OCI-LY1 (cell line): ENCODE measurements around the gene MAF.
A peak's percentile ranks its signal among the peaks of the same experiment; 100 is the strongest.

Experiments used
- EZH2 ChIP-seq: fragments of 200-600 bp; sonication (generic), shearing (Covaris generic); IDR thresholded peaks from 2 replicates; pipeline ENCODE4 v1.8.0; 2017; ENCODE audit warnings: borderline replicate concordance, mixed run types, mild to moderate bottlenecking, antibody characterized with exemption, low read length, moderate library complexity, mixed read lengths
- TF ChIP-seq, protein P1 (sequence below): fragments of 200-600 bp; sonication (generic), shearing (Covaris generic); IDR thresholded peaks from 2 replicates; pipeline ENCODE4 v1.5.1; 2017; ENCODE audit warnings: mild to moderate bottlenecking, antibody characterized with exemption, low read length, moderate library complexity, mixed read lengths

DNA sequence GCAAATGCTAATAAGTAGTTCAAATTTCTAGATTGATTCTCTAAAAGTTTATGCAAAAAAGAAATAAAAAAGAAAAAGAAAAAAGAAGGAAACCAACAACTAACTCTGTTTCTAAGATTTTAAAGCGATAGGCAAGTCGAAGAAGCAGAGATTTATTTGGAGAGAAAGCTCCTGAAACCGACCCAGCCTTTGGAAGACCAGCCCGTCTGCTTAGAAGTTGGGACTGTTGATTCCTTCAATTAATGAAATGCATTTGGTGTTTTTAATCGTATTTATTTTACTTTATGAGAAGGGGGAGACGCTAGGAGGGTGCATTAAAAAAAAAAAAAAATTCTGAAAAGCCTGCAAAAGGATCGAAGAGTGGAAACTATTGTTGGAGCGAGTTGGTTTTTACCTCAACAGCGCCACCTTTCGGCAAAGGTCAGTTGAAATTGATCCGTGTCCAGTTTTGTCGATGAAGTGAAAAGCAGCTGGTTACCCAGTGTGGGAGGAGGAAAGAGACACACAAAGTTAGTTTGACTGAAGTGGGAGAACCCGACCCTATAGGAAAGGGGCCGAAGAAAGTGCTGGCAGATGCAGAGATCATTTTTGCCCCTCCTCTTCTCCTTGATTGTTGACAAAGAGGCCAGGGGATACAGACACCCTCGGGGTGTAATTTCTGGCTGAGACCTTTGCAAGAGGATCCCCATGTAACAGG lies 1.5 kb upstream of the MAF start:
- TF ChIP-seq, protein P1, sequence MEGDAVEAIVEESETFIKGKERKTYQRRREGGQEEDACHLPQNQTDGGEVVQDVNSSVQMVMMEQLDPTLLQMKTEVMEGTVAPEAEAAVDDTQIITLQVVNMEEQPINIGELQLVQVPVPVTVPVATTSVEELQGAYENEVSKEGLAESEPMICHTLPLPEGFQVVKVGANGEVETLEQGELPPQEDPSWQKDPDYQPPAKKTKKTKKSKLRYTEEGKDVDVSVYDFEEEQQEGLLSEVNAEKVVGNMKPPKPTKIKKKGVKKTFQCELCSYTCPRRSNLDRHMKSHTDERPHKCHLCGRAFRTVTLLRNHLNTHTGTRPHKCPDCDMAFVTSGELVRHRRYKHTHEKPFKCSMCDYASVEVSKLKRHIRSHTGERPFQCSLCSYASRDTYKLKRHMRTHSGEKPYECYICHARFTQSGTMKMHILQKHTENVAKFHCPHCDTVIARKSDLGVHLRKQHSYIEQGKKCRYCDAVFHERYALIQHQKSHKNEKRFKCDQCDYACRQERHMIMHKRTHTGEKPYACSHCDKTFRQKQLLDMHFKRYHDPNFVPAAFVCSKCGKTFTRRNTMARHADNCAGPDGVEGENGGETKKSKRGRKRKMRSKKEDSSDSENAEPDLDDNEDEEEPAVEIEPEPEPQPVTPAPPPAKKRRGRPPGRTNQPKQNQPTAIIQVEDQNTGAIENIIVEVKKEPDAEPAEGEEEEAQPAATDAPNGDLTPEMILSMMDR: peak; percentile 80
- TF ChIP-seq EZH2: no peak
